HG03060 (cell line): ENCODE data around the gene GNG2.

Experiments used
- ATAC-seq: cut with Tn5 transposase; IDR thresholded peaks from one replicate; pipeline ENCODE4 v1.9.1; 2021; ENCODE audit warnings: low read depth, moderate number of reproducible peaks; ENCODE audit not compliant: unreplicated experiment

GNG2 gene

GRCh38 chr14:51933191-51933590, 72.8 kb downstream of the GNG2 start:
- no peak for ATAC-seq

GRCh38 chr14:51938137-51938536, 77.7 kb downstream of the GNG2 start:
- no peak for ATAC-seq

GRCh38 chr14:51938821-51939220, 78.4 kb downstream of the GNG2 start:
- no peak for ATAC-seq

- ATAC-seq: no peak
Measured at GRCh38 chr14:51939226-51939625, 78.8 kb downstream of the GNG2 start.

- ATAC-seq: no peak
Measured at GRCh38 chr14:51939755-51940301, 79.4 kb downstream of the GNG2 start.

GRCh38 chr14:51942971-51943370, 82.6 kb downstream of the GNG2 start:
- ATAC-seq: no peak

- no peak for ATAC-seq
Measured at GRCh38 chr14:51950007-51950406, 89.6 kb downstream of the GNG2 start.

- no peak for ATAC-seq
Measured at GRCh38 chr14:51951656-51952055, 91.2 kb downstream of the GNG2 start.

GRCh38 chr14:51954031-51954430, 93.6 kb downstream of the GNG2 start:
- no peak for ATAC-seq

GRCh38 chr14:51954657-51955056, 94.2 kb downstream of the GNG2 start:
- ATAC-seq: no peak

- ATAC-seq: no peak
Measured at GRCh38 chr14:51957950-51958349, 97.5 kb downstream of the GNG2 start.

GRCh38 chr14:51959928-51960327, 99.5 kb downstream of the GNG2 start:
- ATAC-seq: no peak

- no peak for ATAC-seq
Measured at GRCh38 chr14:51960866-51961265, 100.5 kb downstream of the GNG2 start.

GRCh38 chr14:51962711-51963110, 102.3 kb downstream of the GNG2 start:
- ATAC-seq: no peak

GRCh38 chr14:51963286-51963685, 102.9 kb downstream of the GNG2 start:
- no peak for ATAC-seq

GRCh38 chr14:51967521-51967920, 107.1 kb downstream of the GNG2 start:
- ATAC-seq: no peak

- no peak for ATAC-seq
Measured at GRCh38 chr14:51969852-51970540, 109.6 kb downstream of the GNG2 start.

- ATAC-seq: no peak
Measured at GRCh38 chr14:51972566-51972965, 112.2 kb downstream of the GNG2 start.

- no peak for ATAC-seq
Measured at GRCh38 chr14:51977075-51977474, 116.7 kb downstream of the GNG2 start.

- no peak for ATAC-seq
Measured at GRCh38 chr14:51978681-51979085, 118.3 kb downstream of the GNG2 start.

- peak; percentile 59 for ATAC-seq
Measured at GRCh38 chr14:51979088-51979709, 118.8 kb downstream of the GNG2 start.

GRCh38 chr14:51981218-51981854, 120.9 kb downstream of the GNG2 start:
- no peak for ATAC-seq
